ENCODE data around the gene PRICKLE4.

PRICKLE4 gene

GRCh38 chr6:41748102-41748477 is 32.5 kb upstream of the PRICKLE4 start:
- H3K27ac ChIP-seq (ENCODE audit: low read depth, low read length): no peak overlapping the region
- no peaks in the 10 kb centered on the region for H3K9me3 ChIP-seq (ENCODE audit: control insufficient read depth, insufficient read depth, low read depth, low read length)
- H3K27me3 ChIP-seq (ENCODE audit: control insufficient read depth, insufficient read depth, low read length): no peaks in the 10 kb centered on the region
- H3K36me3 ChIP-seq (ENCODE audit: control insufficient read depth, insufficient read depth, low read length): no peaks in the 10 kb centered on the region
- H3K4me1 ChIP-seq (ENCODE audit: control insufficient read depth, insufficient read depth, low read length): no peaks in the 10 kb centered on the region
- H3K9ac ChIP-seq (ENCODE audit: low read length): no peak overlapping the region
- H3K4me3 ChIP-seq (ENCODE audit: low read depth, low read length): no peak overlapping the region

DNA sequence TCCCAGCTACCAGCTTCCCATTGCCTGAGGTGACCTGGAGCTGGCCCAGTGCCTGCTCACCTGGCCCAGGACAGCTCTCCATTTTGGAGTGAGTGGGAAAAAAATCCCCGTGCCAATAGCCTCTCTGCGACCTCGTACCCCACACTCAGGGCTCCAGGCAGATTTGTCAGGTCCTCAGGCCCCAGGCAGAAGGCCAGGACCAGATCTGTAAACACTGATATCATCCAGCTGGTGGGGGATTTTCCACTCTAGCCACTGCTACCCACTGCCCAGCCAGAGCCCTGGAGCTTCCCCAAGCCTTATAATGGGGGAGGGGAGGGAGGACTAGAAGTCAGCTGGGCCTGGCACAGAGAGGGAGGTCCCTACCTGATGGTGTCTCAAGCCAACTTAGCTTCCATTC is 32.0 kb upstream of the PRICKLE4 start:
- no peak overlapping the region for H3K4me3 ChIP-seq (ENCODE audit: low read depth, low read length)
- H3K36me3 ChIP-seq (ENCODE audit: control insufficient read depth, insufficient read depth, low read length): no peaks in the 10 kb centered on the region
- H3K27ac ChIP-seq (ENCODE audit: low read depth, low read length): no peak overlapping the region
- H3K27me3 ChIP-seq (ENCODE audit: control insufficient read depth, insufficient read depth, low read length): no peaks in the 10 kb centered on the region
- no peaks in the 10 kb centered on the region for H3K4me1 ChIP-seq (ENCODE audit: control insufficient read depth, insufficient read depth, low read length)
- no peak overlapping the region for H3K9ac ChIP-seq (ENCODE audit: low read length)
- no peaks in the 10 kb centered on the region for H3K9me3 ChIP-seq (ENCODE audit: control insufficient read depth, insufficient read depth, low read depth, low read length)

DNA sequence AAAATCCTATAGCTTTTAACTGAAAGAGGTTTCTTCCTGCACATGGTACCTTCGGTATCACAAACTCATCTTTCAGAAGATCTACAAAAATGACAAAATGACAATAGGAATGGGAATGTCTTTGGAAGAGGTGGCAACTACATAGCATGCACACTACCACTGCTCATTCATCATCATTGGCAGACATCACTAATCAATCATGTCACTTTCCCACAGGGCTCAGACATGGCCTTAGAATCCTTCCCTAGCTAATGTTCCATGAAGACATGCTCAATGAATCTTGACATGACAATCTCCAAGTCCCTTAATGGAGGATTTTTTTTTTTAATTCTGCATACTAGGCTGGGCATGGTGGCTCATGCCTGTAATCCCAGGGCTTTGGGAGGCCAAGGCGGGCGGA is 30.2 kb upstream of the PRICKLE4 start:
- Histone ChIP-seq H3K36me3 (ENCODE audit: control insufficient read depth, insufficient read depth, low read length) (no peaks in the 10 kb centered on the region), H3K4me1 (ENCODE audit: control insufficient read depth, insufficient read depth, low read length) (no peaks in the 10 kb centered on the region), H3K27me3 (ENCODE audit: control insufficient read depth, insufficient read depth, low read length) (no peaks in the 10 kb centered on the region), H3K27ac (ENCODE audit: low read depth, low read length) (no peak overlapping the region), H3K9ac (ENCODE audit: low read length) (no peak overlapping the region), H3K9me3 (ENCODE audit: control insufficient read depth, insufficient read depth, low read depth, low read length) (no peaks in the 10 kb centered on the region), H3K4me3 (ENCODE audit: low read depth, low read length) (no peak overlapping the region)

GRCh38 chr6:41755895-41756294 is 24.7 kb upstream of the PRICKLE4 start:
- Histone ChIP-seq H3K9me3 (ENCODE audit: control insufficient read depth, insufficient read depth, low read depth, low read length) (no peaks in the 10 kb centered on the region), H3K27me3 (ENCODE audit: control insufficient read depth, insufficient read depth, low read length) (no peaks in the 10 kb centered on the region), H3K36me3 (ENCODE audit: control insufficient read depth, insufficient read depth, low read length) (no peaks in the 10 kb centered on the region), H3K27ac (ENCODE audit: low read depth, low read length) (no peak overlapping the region), H3K9ac (ENCODE audit: low read length) (no peak overlapping the region), H3K4me3 (ENCODE audit: low read depth, low read length) (no peak overlapping the region), H3K4me1 (ENCODE audit: control insufficient read depth, insufficient read depth, low read length) (peaks cover 5% of the 10 kb centered on the region; the same call in 1 of the 2 replicates)

GRCh38 chr6:41756354-41756753 is 24.2 kb upstream of the PRICKLE4 start:
- H3K27me3 ChIP-seq (ENCODE audit: control insufficient read depth, insufficient read depth, low read length): no peaks in the 10 kb centered on the region
- no peak overlapping the region for H3K9ac ChIP-seq (ENCODE audit: low read length)
- no peaks in the 10 kb centered on the region for H3K9me3 ChIP-seq (ENCODE audit: control insufficient read depth, insufficient read depth, low read depth, low read length)
- no peak overlapping the region for H3K4me3 ChIP-seq (ENCODE audit: low read depth, low read length)
- H3K27ac ChIP-seq (ENCODE audit: low read depth, low read length): no peak overlapping the region
- no peaks in the 10 kb centered on the region for H3K36me3 ChIP-seq (ENCODE audit: control insufficient read depth, insufficient read depth, low read length)
- peaks cover 5% of the 10 kb centered on the region; the same call in 1 of the 2 replicates for H3K4me1 ChIP-seq (ENCODE audit: control insufficient read depth, insufficient read depth, low read length)

GRCh38 chr6:41757271-41757670 is 23.3 kb upstream of the PRICKLE4 start:
- H3K27ac ChIP-seq (ENCODE audit: low read depth, low read length): no peak overlapping the region
- no peak overlapping the region for H3K4me3 ChIP-seq (ENCODE audit: low read depth, low read length)
- H3K9me3 ChIP-seq (ENCODE audit: control insufficient read depth, insufficient read depth, low read depth, low read length): no peaks in the 10 kb centered on the region
- no peaks in the 10 kb centered on the region for H3K36me3 ChIP-seq (ENCODE audit: control insufficient read depth, insufficient read depth, low read length)
- peaks cover 5% of the 10 kb centered on the region; the same call in 1 of the 2 replicates for H3K4me1 ChIP-seq (ENCODE audit: control insufficient read depth, insufficient read depth, low read length)
- H3K9ac ChIP-seq (ENCODE audit: low read length): no peak overlapping the region
- no peaks in the 10 kb centered on the region for H3K27me3 ChIP-seq (ENCODE audit: control insufficient read depth, insufficient read depth, low read length)

GRCh38 chr6:41757931-41758640 is 22.5 kb upstream of the PRICKLE4 start:
- no peak overlapping the region for H3K27ac ChIP-seq (ENCODE audit: low read depth, low read length)
- H3K9ac ChIP-seq (ENCODE audit: low read length): no peak overlapping the region
- H3K9me3 ChIP-seq (ENCODE audit: control insufficient read depth, insufficient read depth, low read depth, low read length): no peaks in the 10 kb centered on the region
- H3K4me3 ChIP-seq (ENCODE audit: low read depth, low read length): no peak overlapping the region
- no peaks in the 10 kb centered on the region for H3K27me3 ChIP-seq (ENCODE audit: control insufficient read depth, insufficient read depth, low read length)
- H3K4me1 ChIP-seq (ENCODE audit: control insufficient read depth, insufficient read depth, low read length): peaks cover 5% of the 10 kb centered on the region; the same call in 1 of the 2 replicates
- no peaks in the 10 kb centered on the region for H3K36me3 ChIP-seq (ENCODE audit: control insufficient read depth, insufficient read depth, low read length)

DNA sequence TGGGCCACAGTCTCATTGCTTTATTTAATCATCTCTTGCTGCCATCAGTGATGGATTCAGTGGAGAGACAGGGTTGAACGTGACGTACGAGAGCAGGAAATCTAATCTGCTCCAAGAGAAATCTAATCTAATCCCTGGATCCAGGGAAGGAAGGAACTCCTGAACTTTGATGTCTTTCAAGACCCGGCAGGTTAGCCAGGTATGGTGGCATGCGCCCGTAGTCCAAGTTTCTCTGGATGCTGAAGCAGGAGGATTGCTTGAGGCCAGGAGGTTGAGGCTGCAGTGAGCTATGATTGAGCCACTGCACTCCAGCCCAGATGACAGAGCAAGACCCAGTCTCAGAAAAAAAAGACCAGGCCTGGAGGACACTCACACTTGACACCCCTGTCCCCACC is 21.9 kb upstream of the PRICKLE4 start:
- Histone ChIP-seq H3K4me3 (ENCODE audit: low read depth, low read length) (no peak overlapping the region), H3K27ac (ENCODE audit: low read depth, low read length) (no peak overlapping the region), H3K36me3 (ENCODE audit: control insufficient read depth, insufficient read depth, low read length) (no peaks in the 10 kb centered on the region), H3K27me3 (ENCODE audit: control insufficient read depth, insufficient read depth, low read length) (no peaks in the 10 kb centered on the region), H3K9me3 (ENCODE audit: control insufficient read depth, insufficient read depth, low read depth, low read length) (no peaks in the 10 kb centered on the region), H3K9ac (ENCODE audit: low read length) (no peak overlapping the region), H3K4me1 (ENCODE audit: control insufficient read depth, insufficient read depth, low read length) (peaks cover 5% of the 10 kb centered on the region; the same call in 1 of the 2 replicates)

- H3K27ac ChIP-seq (ENCODE audit: low read depth, low read length): no peak overlapping the region
- no peaks in the 10 kb centered on the region for H3K36me3 ChIP-seq (ENCODE audit: control insufficient read depth, insufficient read depth, low read length)
- H3K9ac ChIP-seq (ENCODE audit: low read length): no peak overlapping the region
- H3K4me1 ChIP-seq (ENCODE audit: control insufficient read depth, insufficient read depth, low read length): peaks cover 5% of the 10 kb centered on the region; the same call in 1 of the 2 replicates
- H3K9me3 ChIP-seq (ENCODE audit: control insufficient read depth, insufficient read depth, low read depth, low read length): no peaks in the 10 kb centered on the region
- H3K4me3 ChIP-seq (ENCODE audit: low read depth, low read length): no peak overlapping the region
- H3K27me3 ChIP-seq (ENCODE audit: control insufficient read depth, insufficient read depth, low read length): no peaks in the 10 kb centered on the region
These were observed 21.3 kb upstream of the PRICKLE4 start for GRCh38 chr6:41759106-41759904.

GRCh38 chr6:41759905-41760579 is 20.5 kb upstream of the PRICKLE4 start:
- no peaks in the 10 kb centered on the region for H3K36me3 ChIP-seq (ENCODE audit: control insufficient read depth, insufficient read depth, low read length)

GRCh38 chr6:41763470-41763869 is 17.1 kb upstream of the PRICKLE4 start:
- Histone ChIP-seq H3K27me3 (ENCODE audit: control insufficient read depth, insufficient read depth, low read length) (no peaks in the 10 kb centered on the region), H3K4me3 (ENCODE audit: low read depth, low read length) (no peak overlapping the region), H3K27ac (ENCODE audit: low read depth, low read length) (no peak overlapping the region), H3K4me1 (ENCODE audit: control insufficient read depth, insufficient read depth, low read length) (peaks cover 13% of the 10 kb centered on the region; the same call in 1 of the 2 replicates), H3K9ac (ENCODE audit: low read length) (no peak overlapping the region), H3K9me3 (ENCODE audit: control insufficient read depth, insufficient read depth, low read depth, low read length) (no peaks in the 10 kb centered on the region), H3K36me3 (ENCODE audit: control insufficient read depth, insufficient read depth, low read length) (no peaks in the 10 kb centered on the region)

More at GRCh38 chr6:41759905-41760579, 20.5 kb upstream of the PRICKLE4 start:
- Histone ChIP-seq H3K27ac (ENCODE audit: low read depth, low read length) (no peak overlapping the region), H3K27me3 (ENCODE audit: control insufficient read depth, insufficient read depth, low read length) (no peaks in the 10 kb centered on the region), H3K4me3 (ENCODE audit: low read depth, low read length) (no peak overlapping the region), H3K9ac (ENCODE audit: low read length) (no peak overlapping the region), H3K9me3 (ENCODE audit: control insufficient read depth, insufficient read depth, low read depth, low read length) (no peaks in the 10 kb centered on the region), H3K4me1 (ENCODE audit: control insufficient read depth, insufficient read depth, low read length) (peaks cover 5% of the 10 kb centered on the region; the same call in 1 of the 2 replicates)
